Measurements from ENCODE around the gene TRIP4.

DNA sequence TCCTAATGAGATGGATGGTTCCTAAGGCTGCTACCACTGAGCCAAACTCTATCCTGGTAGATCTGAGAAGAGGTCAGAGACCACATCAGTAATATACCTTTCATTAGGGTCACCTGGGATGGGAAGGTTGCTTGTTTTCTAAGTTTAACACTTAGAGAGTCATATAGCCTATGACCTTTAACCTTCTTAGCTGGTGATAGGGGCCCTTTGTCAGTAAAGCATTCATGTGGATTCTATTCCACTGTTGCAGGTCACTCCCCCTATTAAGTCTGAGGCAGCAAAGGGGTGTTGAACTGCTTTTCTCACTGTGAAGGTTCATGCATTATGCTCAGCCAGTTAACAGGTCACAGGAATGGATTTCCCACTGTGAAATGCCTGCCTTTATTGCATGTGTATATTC is 66.6 kb downstream of the TRIP4 start:
- TF ChIP-seq CTCF (IDR thresholded peaks at IDR 0.05; ENCODE audit: low read depth, low read length, missing input control) (no peak), MAX (IDR thresholded peaks at IDR 0.05) (no peak), FOXA2 (IDR thresholded peaks at IDR 0.05) (no peak), JUND (IDR thresholded peaks at IDR 0.05) (no peak), RAD21 (IDR thresholded peaks at IDR 0.05) (no peak), SP1 (IDR thresholded peaks at IDR 0.05) (no peak), EGR1 (IDR thresholded peaks at IDR 0.05; ENCODE audit: low read depth in 2 of 2) (no peak), TAF1 (conservative IDR thresholded peaks at IDR 0.05) (no peak), NR2F2 (IDR thresholded peaks at IDR 0.05) (no peak), RXRA (IDR thresholded peaks at IDR 0.05) (no peak), GABPA (IDR thresholded peaks at IDR 0.05 in 1 of 2, conservative IDR thresholded peaks at IDR 0.05 in 1 of 2) (no peak), FOXA1 (IDR thresholded peaks at IDR 0.05) (no peak)
